ENCODE measurements around the gene FAM120A.

GRCh38 chr9:93458712-93459111, 7.2 kb downstream of the FAM120A start:
- no peak for TF ChIP-seq CTCF (IDR thresholded peaks at IDR 0.05)
- no peak for TF ChIP-seq POLR2A (IDR thresholded peaks at IDR 0.05)
